GM19193 (cell line): ENCODE data around the gene CCNF.

Experiments
- POLR2A ChIP-seq: IDR thresholded peaks from 4 replicates; pipeline ENCODE4 v1.6.1; 2011; ENCODE audit not compliant: insufficient read depth, insufficient read length; ENCODE audit errors: extremely low read depth

The CCNF gene

GRCh38 chr16:2471653-2472487, 42.6 kb downstream of the CCNF start:
- no peak for TF ChIP-seq POLR2A

GRCh38 chr16:2472488-2472864, 43.2 kb downstream of the CCNF start:
- no peak for TF ChIP-seq POLR2A

- peak; percentile 20 for TF ChIP-seq POLR2A
These were observed 43.7 kb downstream of the CCNF start for GRCh38 chr16:2472885-2473445.

GRCh38 chr16:2473446-2473926, 44.2 kb downstream of the CCNF start:
- no peak for TF ChIP-seq POLR2A

GRCh38 chr16:2473999-2474876, 45.0 kb downstream of the CCNF start:
- TF ChIP-seq POLR2A = no peak

GRCh38 chr16:2474877-2475412, 45.7 kb downstream of the CCNF start, which contains the start of gene TBC1D24:
Gene TBC1D24, plus strand, starts transcription at chr16:2475127. Its CDS starts 21,022 bp downstream, at chr16:2496149.
- peak; percentile 80 for TF ChIP-seq POLR2A

- no peak for TF ChIP-seq POLR2A
These were observed 46.4 kb downstream of the CCNF start for GRCh38 chr16:2475413-2476344.

- no peak for TF ChIP-seq POLR2A
These were observed 47.1 kb downstream of the CCNF start for GRCh38 chr16:2476345-2476720.

- TF ChIP-seq POLR2A = no peak
These were observed 47.5 kb downstream of the CCNF start for GRCh38 chr16:2476741-2477140.

GRCh38 chr16:2477327-2477726, 48.1 kb downstream of the CCNF start:
- TF ChIP-seq POLR2A = no peak

GRCh38 chr16:2478279-2478678, 49.0 kb downstream of the CCNF start:
- TF ChIP-seq POLR2A = no peak

GRCh38 chr16:2480948-2481347, 51.7 kb downstream of the CCNF start:
- no peak for TF ChIP-seq POLR2A

- no peak for TF ChIP-seq POLR2A
These were observed 52.4 kb downstream of the CCNF start for GRCh38 chr16:2481676-2482075.

- TF ChIP-seq POLR2A = no peak
These were observed 53.0 kb downstream of the CCNF start for GRCh38 chr16:2482249-2482648.

- no peak for TF ChIP-seq POLR2A
These were observed 53.7 kb downstream of the CCNF start for GRCh38 chr16:2482708-2483534.
